BJ (cell line): Measurements from ENCODE around the gene NEK2. TPM values are rescaled to one million over a fixed set of nuclear protein-coding genes. Genes with fewer than 3 reads are reported as not detected.

ENCODE experiments used
- CTCF ChIA-PET: fragments of 350-600 bp; formaldehyde crosslinking; extraction: SDS; loops from one replicate; lab custom pipeline; 2021; ENCODE audit warnings: antibody characterized with exemption, inconsistent platforms; lab: Yijun Ruan, JAX
- POLR2A ChIA-PET: fragments of 300-600 bp; sonication (Branson Sonifier 250); formaldehyde crosslinking; extraction: SDS; loops from one replicate; lab custom pipeline; 2021; ENCODE audit warnings: antibody characterized with exemption; lab: Charles Lee
- DNase-seq: peaks from one replicate; pipeline ENCODE4 v3.0.0-alpha.2; 2011; ENCODE audit warnings: low read depth
- H3K27me3 ChIP-seq: 2 replicates; pipeline ENCODE4 v1.6.0; 2011; ENCODE audit warnings: low read length; ENCODE audit not compliant: control insufficient read depth, insufficient read depth
- H3K36me3 ChIP-seq: 2 replicates; pipeline ENCODE4 v1.5.1; 2011; ENCODE audit warnings: low read length; ENCODE audit not compliant: control insufficient read depth, insufficient read depth
- H3K4me3 ChIP-seq: 2 replicates; pipeline ENCODE4 v1.5.1; 2011; ENCODE audit warnings: low read depth, mild to moderate bottlenecking, control low read depth, low read length
- polyA plus RNA-seq: library from polyadenylated mRNA; depleted of rRNA; stranded (reverse); fragments of >200 nt; gene quantifications from 2 replicates; pipeline ENCODE4 v1.2.3, GENCODE V29; 2011
- TF ChIP-seq, protein P1 (sequence below): IDR thresholded peaks from 2 replicates; pipeline ENCODE4 v1.5.1; 2011; ENCODE audit warnings: low read depth, mild to moderate bottlenecking, control low read depth, inconsistent platforms, low read length, moderate library complexity; ENCODE audit not compliant: insufficient read depth

NEK2 gene
- polyA plus RNA-seq, 1 experiment = 8.8 TPM

GRCh38 chr1:211635597-211636205 lies 39.7 kb downstream of the NEK2 start:
- H3K36me3 ChIP-seq = no peaks in the 10 kb centered on the region
- TF ChIP-seq, protein P1, sequence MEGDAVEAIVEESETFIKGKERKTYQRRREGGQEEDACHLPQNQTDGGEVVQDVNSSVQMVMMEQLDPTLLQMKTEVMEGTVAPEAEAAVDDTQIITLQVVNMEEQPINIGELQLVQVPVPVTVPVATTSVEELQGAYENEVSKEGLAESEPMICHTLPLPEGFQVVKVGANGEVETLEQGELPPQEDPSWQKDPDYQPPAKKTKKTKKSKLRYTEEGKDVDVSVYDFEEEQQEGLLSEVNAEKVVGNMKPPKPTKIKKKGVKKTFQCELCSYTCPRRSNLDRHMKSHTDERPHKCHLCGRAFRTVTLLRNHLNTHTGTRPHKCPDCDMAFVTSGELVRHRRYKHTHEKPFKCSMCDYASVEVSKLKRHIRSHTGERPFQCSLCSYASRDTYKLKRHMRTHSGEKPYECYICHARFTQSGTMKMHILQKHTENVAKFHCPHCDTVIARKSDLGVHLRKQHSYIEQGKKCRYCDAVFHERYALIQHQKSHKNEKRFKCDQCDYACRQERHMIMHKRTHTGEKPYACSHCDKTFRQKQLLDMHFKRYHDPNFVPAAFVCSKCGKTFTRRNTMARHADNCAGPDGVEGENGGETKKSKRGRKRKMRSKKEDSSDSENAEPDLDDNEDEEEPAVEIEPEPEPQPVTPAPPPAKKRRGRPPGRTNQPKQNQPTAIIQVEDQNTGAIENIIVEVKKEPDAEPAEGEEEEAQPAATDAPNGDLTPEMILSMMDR = no peak
- H3K27me3 ChIP-seq = no peaks in the 10 kb centered on the region
- ChIA-PET CTCF (interaction anchor here (0.6 to 0.7 kb wide), 2 partner anchors 11 to 22 kb away, joined by 3 read pairs; no protein-coding TSS in a partner anchor), POLR2A (no interaction called here)
- no peak for DNase-seq
- H3K4me3 ChIP-seq = no peak overlapping the region

- H3K4me3 ChIP-seq = no peak overlapping the region
- H3K36me3 ChIP-seq = no peaks in the 10 kb centered on the region
- CTCF ChIA-PET = interaction anchor here (0.6 to 2.1 kb wide), 5 partner anchors 10 to 20 kb away, joined by 3 to 5 read pairs (median 3); no protein-coding TSS in a partner anchor
- DNase-seq = no peak
- POLR2A ChIA-PET = no interaction called here
- H3K27me3 ChIP-seq = no peaks in the 10 kb centered on the region
- TF ChIP-seq, protein P1 = no peak
Observed at GRCh38 chr1:211634931-211635330, 40.5 kb downstream of the NEK2 start.

- no peaks in the 10 kb centered on the region for H3K36me3 ChIP-seq
- ChIA-PET CTCF (interaction anchor here (1.1 to 2.1 kb wide), 5 partner anchors 10 to 21 kb away, joined by 3 to 5 read pairs (median 4); no protein-coding TSS in a partner anchor), POLR2A (no interaction called here)
- TF ChIP-seq, protein P1 = no peak
- no peak overlapping the region for H3K4me3 ChIP-seq
- no peak for DNase-seq
- no peaks in the 10 kb centered on the region for H3K27me3 ChIP-seq
Observed at GRCh38 chr1:211634461-211634860, 41.0 kb downstream of the NEK2 start.

DNA sequence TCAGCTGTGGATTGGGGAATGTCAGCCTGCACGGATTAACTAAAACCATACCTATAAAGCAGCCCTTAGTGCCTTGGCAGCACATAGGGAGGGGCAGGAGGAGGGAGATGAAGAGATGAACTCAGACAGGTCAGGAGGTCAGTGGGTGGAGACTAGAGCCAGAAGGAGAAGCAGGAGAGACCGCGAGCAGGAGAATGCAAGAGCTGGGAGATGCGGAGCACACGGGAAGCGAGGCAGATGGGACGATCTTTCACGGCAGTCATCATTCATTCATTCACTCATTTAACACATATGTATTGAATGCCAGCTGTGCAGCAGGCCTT lies 41.9 kb downstream of the NEK2 start:
- no peaks in the 10 kb centered on the region for H3K36me3 ChIP-seq
- no peaks in the 10 kb centered on the region for H3K27me3 ChIP-seq
- no peak for DNase-seq
- TF ChIP-seq, protein P1 = no peak
- ChIA-PET CTCF (interaction anchor here (0.8 to 2.1 kb wide), 5 partner anchors 10 to 57 kb away, joined by 4 to 5 read pairs (median 4); no protein-coding TSS in a partner anchor), POLR2A (no interaction called here)
- H3K4me3 ChIP-seq = no peak overlapping the region

- TF ChIP-seq, protein P1 = no peak
- Histone ChIP-seq H3K4me3 (no peak overlapping the region), H3K36me3 (no peaks in the 10 kb centered on the region), H3K27me3 (no peaks in the 10 kb centered on the region)
- no peak for DNase-seq
- CTCF ChIA-PET = interaction anchor here (0.8 to 2.1 kb wide), 7 partner anchors 9 to 56 kb away, joined by 3 to 5 read pairs (median 4); no protein-coding TSS in a partner anchor
- POLR2A ChIA-PET = no interaction called here
Observed at GRCh38 chr1:211632808-211633523, 42.5 kb downstream of the NEK2 start.
